ENCODE data around the gene USO1.

Gene USO1

DNA sequence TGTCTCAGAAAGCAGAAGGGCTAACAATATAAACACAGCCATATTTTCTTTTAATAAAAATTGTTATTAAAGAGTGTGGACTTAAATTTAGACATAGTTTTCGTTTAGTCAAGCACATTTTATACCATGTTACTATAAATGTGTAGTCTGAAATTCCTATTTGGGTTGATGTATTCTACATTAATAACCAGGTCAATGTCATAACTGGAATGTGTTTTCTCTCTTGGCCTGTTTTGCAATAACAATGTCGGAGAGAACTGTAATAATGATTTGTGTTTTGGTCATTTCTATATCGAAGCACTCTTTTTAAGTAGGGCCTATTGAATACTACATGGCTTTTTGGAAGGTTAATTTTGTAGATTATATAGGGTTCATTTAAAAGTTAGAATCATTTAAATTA, 5.5 kb downstream of the USO1 start:
- no peak for TF ChIP-seq CTCF (IDR thresholded peaks at IDR 0.05; ENCODE audit: insufficient read depth, low read length, poor library complexity, severe bottlenecking)
- Histone ChIP-seq H3K36me3 (ENCODE audit: control insufficient read depth, insufficient read depth, low read length) (no peaks in the 10 kb centered on the region; the same call in 1 of the 2 replicates), H3K4me3 (replicated peaks; ENCODE audit: low read depth, low read length) (no peak overlapping the region), H3K27me3 (replicated peaks; ENCODE audit: control insufficient read depth, insufficient read depth, low read length) (no peaks in the 10 kb centered on the region)
- DNase-seq (ENCODE audit: extremely low read depth, insufficient read length): no peak

- H3K4me3 ChIP-seq (replicated peaks; ENCODE audit: low read depth, low read length): no peak overlapping the region
- H3K27me3 ChIP-seq (replicated peaks; ENCODE audit: control insufficient read depth, insufficient read depth, low read length): no peaks in the 10 kb centered on the region
- DNase-seq (ENCODE audit: extremely low read depth, insufficient read length): no peak
- H3K36me3 ChIP-seq (ENCODE audit: control insufficient read depth, insufficient read depth, low read length): no peaks in the 10 kb centered on the region; the same call in 1 of the 2 replicates
- TF ChIP-seq CTCF (IDR thresholded peaks at IDR 0.05; ENCODE audit: insufficient read depth, low read length, poor library complexity, severe bottlenecking): no peak
Observed at GRCh38 chr4:75733369-75733768, 9.0 kb downstream of the USO1 start.

DNA sequence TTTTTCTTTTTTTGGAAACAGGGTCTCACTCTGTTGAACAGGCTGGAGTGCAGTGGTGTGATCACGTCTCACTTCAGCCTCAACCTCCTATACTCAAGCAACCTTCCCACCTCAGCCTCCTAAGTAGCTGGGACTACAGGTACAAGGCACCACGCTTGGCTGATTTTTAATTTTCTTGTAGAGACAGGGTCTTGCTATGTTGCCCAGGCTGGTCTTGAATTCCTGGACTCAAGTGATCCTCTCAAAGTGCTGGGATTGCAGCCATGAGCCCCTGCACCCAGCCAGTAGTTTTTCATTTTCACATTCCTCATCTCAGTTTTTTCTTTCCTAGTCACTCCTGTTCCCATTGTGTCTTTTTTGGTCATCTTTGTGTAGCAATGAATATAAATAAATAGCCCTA, 11.1 kb downstream of the USO1 start:
- Histone ChIP-seq H3K27me3 (replicated peaks; ENCODE audit: control insufficient read depth, insufficient read depth, low read length) (no peaks in the 10 kb centered on the region), H3K4me3 (replicated peaks; ENCODE audit: low read depth, low read length) (no peak overlapping the region), H3K36me3 (ENCODE audit: control insufficient read depth, insufficient read depth, low read length) (no peaks in the 10 kb centered on the region; the same call in 1 of the 2 replicates)
- DNase-seq (ENCODE audit: extremely low read depth, insufficient read length): no peak
- no peak for TF ChIP-seq CTCF (IDR thresholded peaks at IDR 0.05; ENCODE audit: insufficient read depth, low read length, poor library complexity, severe bottlenecking)

GRCh38 chr4:75736862-75737261, 12.5 kb downstream of the USO1 start:
- DNase-seq (ENCODE audit: extremely low read depth, insufficient read length): no peak
- no peak overlapping the region for H3K4me3 ChIP-seq (replicated peaks; ENCODE audit: low read depth, low read length)
- no peak for TF ChIP-seq CTCF (IDR thresholded peaks at IDR 0.05; ENCODE audit: insufficient read depth, low read length, poor library complexity, severe bottlenecking)
- H3K27me3 ChIP-seq (replicated peaks; ENCODE audit: control insufficient read depth, insufficient read depth, low read length): no peaks in the 10 kb centered on the region
- H3K36me3 ChIP-seq (ENCODE audit: control insufficient read depth, insufficient read depth, low read length): no peaks in the 10 kb centered on the region; the same call in 1 of the 2 replicates

- Histone ChIP-seq H3K36me3 (ENCODE audit: control insufficient read depth, insufficient read depth, low read length) (no peaks in the 10 kb centered on the region; the same call in 1 of the 2 replicates), H3K4me3 (replicated peaks; ENCODE audit: low read depth, low read length) (no peak overlapping the region), H3K27me3 (replicated peaks; ENCODE audit: control insufficient read depth, insufficient read depth, low read length) (no peaks in the 10 kb centered on the region)
- TF ChIP-seq CTCF (IDR thresholded peaks at IDR 0.05; ENCODE audit: insufficient read depth, low read length, poor library complexity, severe bottlenecking): no peak
- DNase-seq (ENCODE audit: extremely low read depth, insufficient read length): no peak
Observed at GRCh38 chr4:75737398-75737797, 13.0 kb downstream of the USO1 start.

DNA sequence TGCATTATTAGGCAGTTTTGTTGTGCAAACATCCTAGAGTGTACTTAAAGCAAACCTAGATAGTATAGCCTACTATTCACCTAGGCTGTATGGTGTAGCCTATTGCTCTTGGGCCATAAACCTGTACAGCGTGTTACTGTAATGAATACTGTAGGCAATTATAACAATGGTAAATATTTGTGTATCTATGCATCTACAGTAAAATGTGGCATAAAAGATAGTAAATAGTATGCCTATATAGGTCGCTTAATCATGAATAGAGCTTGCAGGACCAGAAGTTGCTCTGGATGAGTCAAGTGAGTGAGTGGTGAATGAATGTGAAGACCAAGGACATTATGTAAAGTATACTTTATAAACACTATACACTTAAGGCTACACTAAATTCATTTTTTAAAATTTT, 16.6 kb downstream of the USO1 start:
- Histone ChIP-seq H3K36me3 (ENCODE audit: control insufficient read depth, insufficient read depth, low read length) (no peaks in the 10 kb centered on the region; the same call in 1 of the 2 replicates), H3K4me3 (replicated peaks; ENCODE audit: low read depth, low read length) (no peak overlapping the region), H3K27me3 (replicated peaks; ENCODE audit: control insufficient read depth, insufficient read depth, low read length) (no peaks in the 10 kb centered on the region)
- DNase-seq (ENCODE audit: extremely low read depth, insufficient read length): no peak
- TF ChIP-seq CTCF (IDR thresholded peaks at IDR 0.05; ENCODE audit: insufficient read depth, low read length, poor library complexity, severe bottlenecking): no peak
